GM12891 (cell line): ENCODE results near the gene BEST2.

Experiments used
- POLR2A ChIP-seq: IDR thresholded peaks from 2 replicates; pipeline ENCODE4 v1.6.1; 2011; ENCODE audit warnings: low read depth, low read length, control low read depth
- POLR2AphosphoS5 ChIP-seq: IDR thresholded peaks from 2 replicates; pipeline ENCODE4 v1.6.1; 2011; ENCODE audit warnings: low read depth, low read length, control low read depth

GRCh38 chr19:12801466-12802266, 50.1 kb downstream of the BEST2 start, which contains the start of the genes PRDX2 and THSD8:
- TF ChIP-seq POLR2A (peak; percentile 96), POLR2AphosphoS5 (peak; percentile 91)
